Activated CD4-positive, alpha-beta T cell treated with anti-CD3 and anti-CD28 coated beads for 36 hours (primary cell): ENCODE measurements around the gene PANX3. TPM values are rescaled to one million over a fixed set of nuclear protein-coding genes. Genes with fewer than 3 reads are reported as not detected.

Source experiments
- ATAC-seq: fragments of 200-7000 bp; cut with Tn5 transposase; one replicate; pipeline ENCODE4 v1.10.0; 2021; ENCODE audit warnings: mild to moderate bottlenecking, moderate library complexity
- CTCF ChIA-PET: fragments of 350-600 bp; sonication (Branson Sonifier 250); formaldehyde crosslinking; loops from one replicate; lab custom pipeline; 2021; ENCODE audit warnings: antibody characterized with exemption; lab: Charles Lee
- POLR2A ChIA-PET: fragments of 350-600 bp; sonication (Branson Sonifier 250); formaldehyde crosslinking; loops from one replicate; lab custom pipeline; 2021; ENCODE audit warnings: antibody characterized with exemption, inconsistent platforms; lab: Charles Lee
- DNase-seq: peaks from one replicate; pipeline ENCODE4 v3.0.0-alpha.2; 2020
- H3K27ac Mint-ChIP-seq: one replicate; pipeline ENCODE4 v1.8.0; 2021; ENCODE audit warnings: mixed read lengths
- H3K27me3 Mint-ChIP-seq: one replicate; pipeline ENCODE4 v1.8.0; 2021; ENCODE audit warnings: mixed read lengths
- H3K36me3 Mint-ChIP-seq: one replicate; pipeline ENCODE4 v1.8.0; 2021; ENCODE audit warnings: low read depth, mixed read lengths
- H3K4me1 Mint-ChIP-seq: one replicate; pipeline ENCODE4 v1.8.0; 2021; ENCODE audit warnings: mixed read lengths
- H3K4me3 Mint-ChIP-seq: one replicate; pipeline ENCODE4 v1.8.0; 2021; ENCODE audit warnings: mild to moderate bottlenecking, moderate library complexity, mixed read lengths
- H3K9me3 Mint-ChIP-seq: one replicate; pipeline ENCODE4 v1.8.0; 2021; ENCODE audit warnings: low read depth, mixed read lengths
- intact Hi-C, 2 experiments: fragments of 100-400 bp; cut with DNase I in 1 of 2; cut with micrococcal nuclease in 1 of 2; formaldehyde crosslinking; loops; one replicate each; pipeline versions ENCODE4 v1.14.2 to v1.15.1; 2022 to 2024; cut with DNase I, micrococcal nuclease
- total RNA-seq, 2 experiments: library from RNA; stranded (reverse); gene quantifications; one replicate each; pipeline ENCODE4 v1.2.3, GENCODE V29; 2021

PANX3 gene
- not detected for total RNA-seq

- Mint-ChIP-seq H3K9me3 (no peaks in the 10 kb centered on the region), H3K27me3 (peaks cover 3% of the 10 kb centered on the region), H3K36me3 (no peaks in the 10 kb centered on the region), H3K4me1 (peaks cover 13% of the 10 kb centered on the region), H3K27ac (peak within 1 kb of the TSS; percentile 10), H3K4me3 (no peak within 1 kb of the TSS)
- intact Hi-C loops, result no loop called here
- no peak for DNase-seq
- ATAC-seq, result no peak
- ChIA-PET CTCF (interaction anchor here (0.6 to 1.0 kb wide), 2 partner anchors 9 to 162 kb away, joined by 3 to 5 read pairs; no protein-coding TSS in a partner anchor), POLR2A (no interaction called here)
Measured at GRCh38 chr11:124611064-124611463, at the start of gene PANX3. TSS of gene PANX3 (plus strand) at chr11:124611428. CDS start at chr11:124611557, 129 bp downstream.

GRCh38 chr11:124569697-124570096 lies 41.5 kb upstream of the PANX3 start, which contains the start of gene OR8A1:
TSS of gene OR8A1 (plus strand) at chr11:124569997. CDS start at chr11:124570120, 123 bp downstream.
- DNase-seq (no peak), ATAC-seq (no peak)
- no peaks in the 10 kb centered on the region for H3K9me3 Mint-ChIP-seq
- intact Hi-C loops, result no loop called here
- ChIA-PET POLR2A (no interaction called here), CTCF (interaction anchor here (0.9 kb wide), 1 partner anchor 164 kb away, joined by 3 read pairs; no protein-coding TSS in a partner anchor)
- H3K36me3 Mint-ChIP-seq, result no peaks in the 10 kb centered on the region
- H3K27ac Mint-ChIP-seq, result no peak within 1 kb of the TSS
- no peak within 1 kb of the TSS for H3K4me3 Mint-ChIP-seq
- H3K27me3 Mint-ChIP-seq, result peaks cover 24% of the 10 kb centered on the region
- H3K4me1 Mint-ChIP-seq, result no peaks in the 10 kb centered on the region

- Mint-ChIP-seq H3K4me3 (no peak overlapping the region), H3K27ac (no peak overlapping the region), H3K9me3 (no peaks in the 10 kb centered on the region), H3K27me3 (peaks cover 26% of the 10 kb centered on the region), H3K36me3 (no peaks in the 10 kb centered on the region), H3K4me1 (no peaks in the 10 kb centered on the region)
- no peak for ATAC-seq
- intact Hi-C loops, result no loop called here
- CTCF ChIA-PET, result interaction anchor here (0.9 kb wide), 1 partner anchor 164 kb away, joined by 3 read pairs; no protein-coding TSS in a partner anchor
- POLR2A ChIA-PET, result no interaction called here
- no peak for DNase-seq
Measured at GRCh38 chr11:124570160-124570559, 41.1 kb upstream of the PANX3 start.

GRCh38 chr11:124577716-124578427 lies 33.4 kb upstream of the PANX3 start:
- Mint-ChIP-seq H3K27me3 (peaks cover 17% of the 10 kb centered on the region), H3K27ac (no peak overlapping the region), H3K36me3 (no peaks in the 10 kb centered on the region), H3K4me1 (no peaks in the 10 kb centered on the region), H3K9me3 (no peaks in the 10 kb centered on the region), H3K4me3 (no peak overlapping the region)
- no peak for ATAC-seq
- ChIA-PET CTCF (interaction anchor here (0.7 to 1.7 kb wide), 4 partner anchors 8 to 1790 kb away, joined by 3 to 7 read pairs (median 4); no protein-coding TSS in a partner anchor), POLR2A (no interaction called here)
- DNase-seq, result no peak
- intact Hi-C loops, result no loop called here

GRCh38 chr11:124578761-124579160 lies 32.5 kb upstream of the PANX3 start:
- ATAC-seq (no peak), DNase-seq (no peak)
- Mint-ChIP-seq H3K4me3 (no peak overlapping the region), H3K27me3 (peaks cover 12% of the 10 kb centered on the region), H3K27ac (no peak overlapping the region), H3K9me3 (no peaks in the 10 kb centered on the region), H3K36me3 (no peaks in the 10 kb centered on the region), H3K4me1 (no peaks in the 10 kb centered on the region)
- intact Hi-C loops, result no loop called here
- ChIA-PET POLR2A (no interaction called here), CTCF (no interaction called here)

- Mint-ChIP-seq H3K27me3 (peaks cover 6% of the 10 kb centered on the region), H3K36me3 (no peaks in the 10 kb centered on the region), H3K4me3 (no peak overlapping the region), H3K4me1 (no peaks in the 10 kb centered on the region), H3K9me3 (no peaks in the 10 kb centered on the region), H3K27ac (no peak overlapping the region)
- DNase-seq (no peak), ATAC-seq (no peak)
- intact Hi-C loops, result no loop called here
- POLR2A ChIA-PET, result no interaction called here
- CTCF ChIA-PET, result no interaction called here
Measured at GRCh38 chr11:124581817-124582216, 29.4 kb upstream of the PANX3 start.

- H3K4me3 Mint-ChIP-seq, result no peak overlapping the region
- H3K4me1 Mint-ChIP-seq, result no peaks in the 10 kb centered on the region
- peaks cover 10% of the 10 kb centered on the region for H3K27me3 Mint-ChIP-seq
- H3K36me3 Mint-ChIP-seq, result no peaks in the 10 kb centered on the region
- no peaks in the 10 kb centered on the region for H3K9me3 Mint-ChIP-seq
- ATAC-seq (no peak), DNase-seq (no peak)
- no peak overlapping the region for H3K27ac Mint-ChIP-seq
- intact Hi-C loops, result no loop called here
- CTCF ChIA-PET, result interaction anchor here (0.6 to 4.0 kb wide), 4 partner anchors 37 to 167 kb away, joined by 3 to 28 read pairs (median 3); no protein-coding TSS in a partner anchor
- POLR2A ChIA-PET, result no interaction called here
Measured at GRCh38 chr11:124582565-124582964, 28.7 kb upstream of the PANX3 start.

GRCh38 chr11:124583781-124584180 lies 27.4 kb upstream of the PANX3 start:
- ChIA-PET POLR2A (no interaction called here), CTCF (interaction anchor here (0.9 to 4.0 kb wide), 5 partner anchors 22 to 182 kb away, joined by 3 to 28 read pairs (median 9); no protein-coding TSS in a partner anchor)
- intact Hi-C loops, result no loop called here
- Mint-ChIP-seq H3K36me3 (no peaks in the 10 kb centered on the region), H3K4me3 (no peak overlapping the region), H3K4me1 (no peaks in the 10 kb centered on the region), H3K27me3 (peaks cover 14% of the 10 kb centered on the region), H3K9me3 (no peaks in the 10 kb centered on the region), H3K27ac (no peak overlapping the region)
- ATAC-seq, result no peak
- DNase-seq, result no peak

- ChIA-PET POLR2A (no interaction called here), CTCF (interaction anchor here (0.6 to 4.0 kb wide), 8 partner anchors 9 to 183 kb away, joined by 3 to 28 read pairs (median 3); no protein-coding TSS in a partner anchor)
- Mint-ChIP-seq H3K36me3 (no peaks in the 10 kb centered on the region), H3K4me3 (no peak overlapping the region), H3K4me1 (no peaks in the 10 kb centered on the region), H3K9me3 (no peaks in the 10 kb centered on the region), H3K27ac (no peak overlapping the region), H3K27me3 (peaks cover 14% of the 10 kb centered on the region)
- intact Hi-C loops, result loop anchor here (5.0 kb wide), 2 partner anchors 183 to 513 kb away; no protein-coding TSS in a partner anchor
- ATAC-seq (no peak), DNase-seq (no peak)
Measured at GRCh38 chr11:124584681-124585372, 26.4 kb upstream of the PANX3 start.

- Mint-ChIP-seq H3K4me3 (no peak overlapping the region), H3K27me3 (peaks cover 11% of the 10 kb centered on the region), H3K4me1 (no peaks in the 10 kb centered on the region), H3K36me3 (no peaks in the 10 kb centered on the region), H3K27ac (no peak overlapping the region), H3K9me3 (no peaks in the 10 kb centered on the region)
- CTCF ChIA-PET, result interaction anchor here (0.5 to 4.0 kb wide), 7 partner anchors 9 to 320 kb away, joined by 3 to 28 read pairs (median 7); no protein-coding TSS in a partner anchor
- intact Hi-C loops, result loop anchor here (1.0 to 5.0 kb wide), 5 partner anchors 171 to 515 kb away; no protein-coding TSS in a partner anchor
- ATAC-seq (no peak), DNase-seq (peak; percentile 71)
- POLR2A ChIA-PET, result no interaction called here
Measured at GRCh38 chr11:124586238-124586860, 24.9 kb upstream of the PANX3 start.

- intact Hi-C loops, result no loop called here
- H3K4me1 Mint-ChIP-seq, result no peaks in the 10 kb centered on the region
- peaks cover 17% of the 10 kb centered on the region for H3K27me3 Mint-ChIP-seq
- no peak overlapping the region for H3K27ac Mint-ChIP-seq
- H3K4me3 Mint-ChIP-seq, result no peak overlapping the region
- no peaks in the 10 kb centered on the region for H3K36me3 Mint-ChIP-seq
- ATAC-seq (no peak), DNase-seq (no peak)
- CTCF ChIA-PET, result interaction anchor here (1.6 kb wide), 1 partner anchor 175 kb away, joined by 6 read pairs; no protein-coding TSS in a partner anchor
- POLR2A ChIA-PET, result no interaction called here
- no peaks in the 10 kb centered on the region for H3K9me3 Mint-ChIP-seq
Measured at GRCh38 chr11:124591430-124591829, 19.8 kb upstream of the PANX3 start.
